GM10266 (cell line): ENCODE measurements around the gene LZTFL1.

Experiments
- DNase-seq: peaks from one replicate; pipeline ENCODE4 v3.0.0; 2012; ENCODE audit errors: extremely low spot score
- CTCF ChIP-seq: IDR thresholded peaks from 2 replicates; pipeline ENCODE4 v1.5.1; 2012; ENCODE audit warnings: mild to moderate bottlenecking, low read depth; ENCODE audit not compliant: control insufficient read depth, insufficient read depth; ENCODE audit errors: missing control alignments

The LZTFL1 gene

GRCh38 chr3:45873036-45873435 lies 31.1 kb upstream of the LZTFL1 start:
- no peak for TF ChIP-seq CTCF
- no peak for DNase-seq

- DNase-seq = no peak
- no peak for TF ChIP-seq CTCF
Observed at GRCh38 chr3:45872569-45872968, 30.6 kb upstream of the LZTFL1 start.

- no peak for DNase-seq
- TF ChIP-seq CTCF = no peak
Observed at GRCh38 chr3:45871780-45872179, 29.9 kb upstream of the LZTFL1 start.

GRCh38 chr3:45870099-45870498 lies 28.2 kb upstream of the LZTFL1 start:
- DNase-seq = no peak
- TF ChIP-seq CTCF = no peak

GRCh38 chr3:45869638-45870037 lies 27.7 kb upstream of the LZTFL1 start:
- TF ChIP-seq CTCF = no peak
- no peak for DNase-seq

- no peak for TF ChIP-seq CTCF
- no peak for DNase-seq
Observed at GRCh38 chr3:45868650-45869049, 26.7 kb upstream of the LZTFL1 start.

GRCh38 chr3:45868213-45868612 lies 26.3 kb upstream of the LZTFL1 start:
- no peak for DNase-seq
- no peak for TF ChIP-seq CTCF
